Placental pericyte (primary cell): ENCODE measurements around the gene TRAPPC10. TPM values are rescaled to one million over a fixed set of nuclear protein-coding genes. Genes with fewer than 3 reads are reported as not detected.

ENCODE experiments used
- small RNA-seq: library from RNA; depleted of rRNA; stranded (forward); fragments of <200 nt; gene quantifications from one replicate; pipeline ENCODE3, GENCODE V24; 2012; ENCODE audit warnings: low replicate concordance
- total RNA-seq: library from RNA; depleted of rRNA; stranded (reverse); fragments of >200 nt; gene quantifications from 2 replicates; pipeline ENCODE4 v1.2.3, GENCODE V29; 2012

The TRAPPC10 gene, protein sequence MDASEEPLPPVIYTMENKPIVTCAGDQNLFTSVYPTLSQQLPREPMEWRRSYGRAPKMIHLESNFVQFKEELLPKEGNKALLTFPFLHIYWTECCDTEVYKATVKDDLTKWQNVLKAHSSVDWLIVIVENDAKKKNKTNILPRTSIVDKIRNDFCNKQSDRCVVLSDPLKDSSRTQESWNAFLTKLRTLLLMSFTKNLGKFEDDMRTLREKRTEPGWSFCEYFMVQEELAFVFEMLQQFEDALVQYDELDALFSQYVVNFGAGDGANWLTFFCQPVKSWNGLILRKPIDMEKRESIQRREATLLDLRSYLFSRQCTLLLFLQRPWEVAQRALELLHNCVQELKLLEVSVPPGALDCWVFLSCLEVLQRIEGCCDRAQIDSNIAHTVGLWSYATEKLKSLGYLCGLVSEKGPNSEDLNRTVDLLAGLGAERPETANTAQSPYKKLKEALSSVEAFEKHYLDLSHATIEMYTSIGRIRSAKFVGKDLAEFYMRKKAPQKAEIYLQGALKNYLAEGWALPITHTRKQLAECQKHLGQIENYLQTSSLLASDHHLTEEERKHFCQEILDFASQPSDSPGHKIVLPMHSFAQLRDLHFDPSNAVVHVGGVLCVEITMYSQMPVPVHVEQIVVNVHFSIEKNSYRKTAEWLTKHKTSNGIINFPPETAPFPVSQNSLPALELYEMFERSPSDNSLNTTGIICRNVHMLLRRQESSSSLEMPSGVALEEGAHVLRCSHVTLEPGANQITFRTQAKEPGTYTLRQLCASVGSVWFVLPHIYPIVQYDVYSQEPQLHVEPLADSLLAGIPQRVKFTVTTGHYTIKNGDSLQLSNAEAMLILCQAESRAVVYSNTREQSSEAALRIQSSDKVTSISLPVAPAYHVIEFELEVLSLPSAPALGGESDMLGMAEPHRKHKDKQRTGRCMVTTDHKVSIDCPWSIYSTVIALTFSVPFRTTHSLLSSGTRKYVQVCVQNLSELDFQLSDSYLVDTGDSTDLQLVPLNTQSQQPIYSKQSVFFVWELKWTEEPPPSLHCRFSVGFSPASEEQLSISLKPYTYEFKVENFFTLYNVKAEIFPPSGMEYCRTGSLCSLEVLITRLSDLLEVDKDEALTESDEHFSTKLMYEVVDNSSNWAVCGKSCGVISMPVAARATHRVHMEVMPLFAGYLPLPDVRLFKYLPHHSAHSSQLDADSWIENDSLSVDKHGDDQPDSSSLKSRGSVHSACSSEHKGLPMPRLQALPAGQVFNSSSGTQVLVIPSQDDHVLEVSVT
- 28.0 and 47.1 TPM in 2 replicates for total RNA-seq

GRCh38 chr21:44011579-44012473 is at the start of gene TRAPPC10:
TSS of gene TRAPPC10 (plus strand) at chr21:44012309. CDS start at chr21:44012494, 185 bp downstream.

DNA sequence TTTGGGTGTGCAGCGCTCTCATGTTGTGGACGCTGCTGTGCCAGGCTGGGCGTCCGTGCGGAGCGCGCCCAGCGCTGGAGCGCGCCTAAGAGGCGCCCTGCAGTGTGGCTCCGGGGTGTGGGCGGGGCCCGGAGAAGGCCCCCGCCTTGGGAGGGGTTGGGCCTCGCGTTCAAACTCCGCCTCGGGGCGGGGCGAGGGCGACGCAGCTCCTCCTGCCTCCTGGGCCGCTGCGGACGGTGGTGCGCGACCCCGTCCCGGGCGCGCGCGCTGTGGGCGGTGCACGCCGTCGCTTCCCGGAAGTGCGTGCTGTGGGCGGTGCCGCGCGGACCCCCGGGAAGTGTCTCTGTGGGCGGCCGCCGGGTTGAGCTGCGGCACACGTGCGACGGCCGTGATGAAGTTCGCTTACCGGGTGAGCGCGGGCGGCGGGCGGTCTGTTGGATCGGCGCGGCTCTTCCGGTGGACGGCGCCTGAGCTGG is 95.0 kb downstream of the TRAPPC10 start, which contains the start of gene PWP2:
PWP2 (plus strand) TSS at position 374 of the 476 bp plus-strand sequence; CDS start at position 392, 18 bp downstream.

Small RNA genes lying within 50 kb of the gene (small RNA-seq; reads per million reads assigned to genes)
- gene RNU6-1150P, result not detected

Other genes with a start within 250 kb of the TRAPPC10 start
- gene CSTB, start 236.0 kb upstream of the TRAPPC10 start, total RNA-seq, result 10.5 and 16.9 TPM in 2 replicates
- 19.7 and 22.2 TPM in 2 replicates for gene RRP1, start 222.7 kb upstream of the TRAPPC10 start, total RNA-seq
- gene AGPAT3, start 147.1 kb upstream of the TRAPPC10 start, total RNA-seq, result 52.1 and 59.0 TPM in 2 replicates
- gene PWP2, start 95.1 kb downstream of the TRAPPC10 start, total RNA-seq, result 1.8 and 35.1 TPM in 2 replicates
- gene GATD3, start 121.4 kb downstream of the TRAPPC10 start, total RNA-seq, result 15.1 and 25.1 TPM in 2 replicates
- 0.57 and 1.1 TPM in 2 replicates for gene ICOSLG, start 228.6 kb downstream of the TRAPPC10 start, total RNA-seq
- gene DNMT3L, start 249.6 kb downstream of the TRAPPC10 start, total RNA-seq, result not detected in 2 replicates